Sigmoid colon (tissue), 7 donors: ENCODE results near the gene CA11. TPM values are rescaled to one million over a fixed set of nuclear protein-coding genes. Genes with fewer than 3 reads are reported as not detected.

Experiments used
- DNase-seq: peaks from one replicate; pipeline ENCODE4 v3.0.0-alpha.2; 2019
- H3K27ac ChIP-seq, 4 donors: fragments of 200-600 bp; sonication (generic); one replicate each; pipeline ENCODE4 v1.5.1; 2016 to 2019; ENCODE audit warnings: mild to moderate bottlenecking in 1 of 4
- H3K27me3 ChIP-seq, 3 donors: fragments of 200-600 bp; sonication (generic); one replicate each; pipeline ENCODE4 v1.5.1; 2019; ENCODE audit warnings: mild to moderate bottlenecking in 1 of 3
- H3K36me3 ChIP-seq, 4 donors: fragments of 200-600 bp; sonication (generic); one replicate each; pipeline ENCODE4 v1.5.1; 2016 to 2019
- H3K4me1 ChIP-seq, 4 donors: fragments of 200-600 bp; sonication (generic); one replicate each; pipeline ENCODE4 v1.5.1; 2017 to 2019
- H3K4me3 ChIP-seq, 4 donors: fragments of 200-600 bp; sonication (generic); one replicate each; pipeline ENCODE4 v1.5.1; 2017 to 2019; ENCODE audit warnings: mild to moderate bottlenecking in 2 of 4, moderate library complexity in 1 of 4
- H3K9me3 ChIP-seq, 4 donors: fragments of 200-600 bp in 3 of 4; sonication (generic) in 3 of 4; one replicate each; pipeline versions ENCODE4 v1.5.1 to v1.6.1; 2013 to 2019
- EP300 ChIP-seq, 4 donors: sonication (generic); formaldehyde crosslinking; IDR thresholded peaks; one replicate each; pipeline ENCODE4 v1.6.1; 2017; ENCODE audit warnings: antibody characterized with exemption in 4 of 4
- POLR2A ChIP-seq, 2 donors: fragments of 450-650 bp; IDR thresholded peaks; one replicate each; pipeline ENCODE4 v1.6.1; 2016; ENCODE audit warnings: antibody characterized with exemption in 2 of 2, mild to moderate bottlenecking in 2 of 2, moderate library complexity in 2 of 2
- POLR2AphosphoS5 ChIP-seq, 4 donors: sonication (generic); formaldehyde crosslinking; IDR thresholded peaks; one replicate each; pipeline ENCODE4 v1.6.1; 2017; ENCODE audit warnings: antibody characterized with exemption in 4 of 4
- WGBS, 2 donors: extraction: QIAGEN DNeasy Blood & Tissue Kit; methylation state at CpG; one replicate each; pipeline ENCODE4 v1.1.7; 2013; 5-methylcytosine and 5-hydroxymethylcytosine counted together
- intact Hi-C: fragments of 100-400 bp; cut with DNase I; formaldehyde crosslinking; loops from one replicate; pipeline ENCODE4 v1.15.1; 2023
- polyA plus RNA-seq, 3 donors: library from polyadenylated mRNA; stranded (reverse); fragments of 200-250 nt; gene quantifications; one replicate each; pipeline ENCODE4 v1.2.3, GENCODE V29; 2013
- total RNA-seq, 4 donors: library from RNA; depleted of rRNA; stranded (reverse); fragments of >200 nt; gene quantifications; one replicate each; pipeline ENCODE4 v1.1.0, GENCODE V29; 2016
- TF ChIP-seq, protein P1 (sequence below), 4 experiments: fragments of 450-650 bp in 3 of 4; fragments of 200-600 bp in 1 of 4; IDR thresholded peaks; one replicate each; pipeline ENCODE4 v1.5.1; 2016 to 2019; ENCODE audit warnings: antibody characterized with exemption in 4 of 4, mild to moderate bottlenecking in 3 of 4, moderate library complexity in 2 of 4
- donor health status: healthy with polysubstance abuse.
- donor health status: Bipolar disorder and iron deficiency.
- donor health status: healthy.

CA11 gene
- total and polyA plus RNA-seq, 7 donors: 2.1 to 29.6 (median 13.2) TPM

DNA sequence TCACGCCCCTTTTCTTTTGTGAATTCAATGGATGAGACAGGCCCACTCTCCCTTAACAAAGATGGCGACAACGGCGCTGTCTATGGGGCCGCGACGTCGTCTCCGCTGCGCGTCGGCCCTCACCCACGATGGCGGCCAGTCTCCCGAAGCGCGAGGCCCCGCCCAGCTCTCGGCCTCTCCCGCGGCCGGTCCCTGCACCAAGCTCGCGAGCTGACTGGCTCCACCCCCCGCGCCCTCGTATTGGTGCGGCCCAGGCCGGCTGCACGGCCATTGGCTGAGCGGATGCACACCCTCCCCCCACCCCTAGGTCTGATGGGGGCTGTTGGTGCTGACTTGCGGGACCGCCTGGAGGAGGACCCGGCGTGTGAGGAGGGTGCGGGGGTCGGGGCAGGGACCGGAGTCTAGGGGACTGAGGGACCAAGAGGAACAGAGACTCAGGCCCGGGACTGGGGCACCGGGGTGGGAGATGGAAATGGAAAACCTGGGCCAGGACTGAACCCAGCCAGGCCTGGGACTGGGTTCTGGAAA lies 21.9 kb downstream of the CA11 start:
- TF ChIP-seq POLR2A (IDR thresholded peaks at IDR 0.05) (peak in 1 of 2 donors; percentile 40), POLR2AphosphoS5 (IDR thresholded peaks at IDR 0.05) (peak in 3 of 4 donors; percentile 48 to 71 (median 63)), EP300 (IDR thresholded peaks at IDR 0.05) (no peak)
- TF ChIP-seq, protein P1, sequence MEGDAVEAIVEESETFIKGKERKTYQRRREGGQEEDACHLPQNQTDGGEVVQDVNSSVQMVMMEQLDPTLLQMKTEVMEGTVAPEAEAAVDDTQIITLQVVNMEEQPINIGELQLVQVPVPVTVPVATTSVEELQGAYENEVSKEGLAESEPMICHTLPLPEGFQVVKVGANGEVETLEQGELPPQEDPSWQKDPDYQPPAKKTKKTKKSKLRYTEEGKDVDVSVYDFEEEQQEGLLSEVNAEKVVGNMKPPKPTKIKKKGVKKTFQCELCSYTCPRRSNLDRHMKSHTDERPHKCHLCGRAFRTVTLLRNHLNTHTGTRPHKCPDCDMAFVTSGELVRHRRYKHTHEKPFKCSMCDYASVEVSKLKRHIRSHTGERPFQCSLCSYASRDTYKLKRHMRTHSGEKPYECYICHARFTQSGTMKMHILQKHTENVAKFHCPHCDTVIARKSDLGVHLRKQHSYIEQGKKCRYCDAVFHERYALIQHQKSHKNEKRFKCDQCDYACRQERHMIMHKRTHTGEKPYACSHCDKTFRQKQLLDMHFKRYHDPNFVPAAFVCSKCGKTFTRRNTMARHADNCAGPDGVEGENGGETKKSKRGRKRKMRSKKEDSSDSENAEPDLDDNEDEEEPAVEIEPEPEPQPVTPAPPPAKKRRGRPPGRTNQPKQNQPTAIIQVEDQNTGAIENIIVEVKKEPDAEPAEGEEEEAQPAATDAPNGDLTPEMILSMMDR (IDR thresholded peaks at IDR 0.05): no peak

DNA sequence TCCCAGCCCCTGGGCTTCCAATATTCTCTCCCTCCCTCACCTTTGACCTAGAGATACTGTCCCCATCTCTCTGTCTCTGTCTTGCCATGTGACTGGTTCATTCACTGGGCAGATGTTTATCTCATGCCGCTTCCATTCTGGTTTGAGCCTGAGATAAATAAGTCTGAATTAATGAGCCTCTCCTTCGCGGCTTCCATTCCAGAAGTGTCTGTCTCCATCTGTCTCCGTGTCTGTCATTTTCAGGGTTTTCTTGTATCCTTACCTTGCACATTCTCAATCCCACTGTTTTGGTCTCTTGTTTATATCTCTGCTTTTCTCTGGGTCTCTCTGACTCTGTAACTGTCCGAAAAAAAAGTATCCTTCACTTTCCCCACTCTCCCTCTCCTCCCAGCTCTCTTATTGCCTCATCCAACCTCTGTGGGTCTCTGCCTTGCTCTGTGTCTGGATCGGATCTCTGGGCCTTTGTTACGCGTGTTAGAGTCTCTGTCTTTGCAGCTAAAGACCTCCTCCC lies 22.4 kb downstream of the CA11 start:
- peak overlapping the region; percentile 81 to 85 (median 82) for H3K27ac ChIP-seq
- DNase-seq: no peak
- H3K27me3 ChIP-seq: no peaks in the 10 kb centered on the region
- peaks cover 0 to 19% (median 0%) of the 10 kb centered on the region in 4 donors for H3K36me3 ChIP-seq
- H3K4me1 ChIP-seq: peaks cover 0 to 44% (median 29%) of the 10 kb centered on the region in 4 donors
- 43 to 50% methylated on average over 8 of the region's 8 CpGs for WGBS, 2 donors
- H3K9me3 ChIP-seq: no peaks in the 10 kb centered on the region
- TF ChIP-seq EP300 (IDR thresholded peaks at IDR 0.05) (no peak), POLR2A (IDR thresholded peaks at IDR 0.05) (no peak), POLR2AphosphoS5 (IDR thresholded peaks at IDR 0.05) (peak in 1 of 4 donors; percentile 4)
- intact Hi-C loops: loop anchor here (10.0 kb wide), 1 partner anchor 1349 kb away; the partner anchor contains the start of gene INAFM1
- H3K4me3 ChIP-seq: peak overlapping the region in 3 of 4 donors; percentile 18 to 55 (median 49)

More for the DNA sequence above, 21.9 kb downstream of the CA11 start:
- Histone ChIP-seq H3K4me3 (peak overlapping the region; percentile 41 to 55 (median 50)), H3K27ac (peak overlapping the region; percentile 82 to 87 (median 84)), H3K27me3 (no peaks in the 10 kb centered on the region), H3K9me3 (no peaks in the 10 kb centered on the region), H3K36me3 (peaks cover 0 to 19% (median 0%) of the 10 kb centered on the region in 4 donors), H3K4me1 (peaks cover 0 to 45% (median 29%) of the 10 kb centered on the region in 4 donors)
- WGBS, 2 donors: 0 to 1% methylated on average over 40 of the region's 40 CpGs
- peak; percentile 99 for DNase-seq
- intact Hi-C loops: loop anchor here (10.0 kb wide), 1 partner anchor 1349 kb away; the partner anchor contains the start of gene INAFM1

DNA sequence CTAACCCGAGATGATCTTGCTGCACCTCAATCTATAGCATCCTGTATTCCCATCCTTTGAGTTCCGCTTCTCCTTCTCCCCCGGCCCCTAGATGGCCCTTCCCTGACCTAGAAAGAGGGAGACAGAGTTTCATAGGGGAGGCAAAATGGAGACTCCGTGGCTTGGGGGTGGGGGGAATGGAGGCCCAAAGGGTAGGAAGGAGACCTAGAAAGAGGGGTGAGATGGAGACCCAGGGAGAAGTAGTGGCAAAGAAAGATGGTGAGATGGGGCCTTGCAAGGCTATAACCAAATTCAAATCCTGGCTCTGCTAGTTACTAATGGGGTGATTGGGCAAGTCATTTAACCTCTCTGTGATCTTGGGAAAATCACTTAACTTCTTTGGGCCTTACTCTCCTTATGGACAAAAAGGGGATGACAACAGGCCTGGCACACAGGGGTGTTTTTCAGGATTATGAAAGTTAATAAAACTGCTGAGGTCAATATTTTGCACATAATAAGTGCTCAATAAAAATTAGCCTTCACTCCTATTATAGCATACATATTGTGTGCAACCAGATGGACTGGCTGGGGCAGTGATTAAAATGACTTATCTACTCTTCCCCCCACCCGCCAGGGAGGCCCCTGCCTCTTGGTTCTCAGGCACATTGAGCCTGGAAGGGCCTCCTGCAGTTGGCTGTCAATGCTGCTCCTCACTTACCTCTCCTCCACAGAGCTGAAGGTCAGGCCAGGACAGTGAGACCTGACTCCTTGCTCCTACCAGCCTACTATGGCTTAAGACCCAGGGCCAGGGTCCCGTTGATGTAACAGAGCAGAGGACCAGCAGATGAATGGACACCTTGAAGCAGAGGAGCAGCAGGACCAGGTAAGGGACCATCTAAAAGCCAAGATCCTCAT lies 26.0 kb downstream of the CA11 start:
- H3K4me1 ChIP-seq: peaks cover 0 to 65% (median 52%) of the 10 kb centered on the region in 4 donors
- WGBS, 2 donors: 32% methylated on average over 6 of the region's 6 CpGs
- peaks cover 10 to 28% (median 24%) of the 10 kb centered on the region in 4 donors for H3K36me3 ChIP-seq
- no peaks in the 10 kb centered on the region for H3K9me3 ChIP-seq
- peak overlapping the region; percentile 91 to 95 (median 94) for H3K27ac ChIP-seq
- DNase-seq: no peak
- no peaks in the 10 kb centered on the region for H3K27me3 ChIP-seq
- peak in 1 of 2 donors; percentile 3 for TF ChIP-seq POLR2A (IDR thresholded peaks at IDR 0.05)
- TF ChIP-seq EP300 (IDR thresholded peaks at IDR 0.05): no peak
- TF ChIP-seq, protein P1 (IDR thresholded peaks at IDR 0.05): peak in 1 of 4 experiments; percentile 18
- H3K4me3 ChIP-seq: peak overlapping the region; percentile 56 to 73 (median 64)
- intact Hi-C loops: loop anchor here (10.0 kb wide), 1 partner anchor 1345 kb away; the partner anchor contains the start of gene INAFM1

DNA sequence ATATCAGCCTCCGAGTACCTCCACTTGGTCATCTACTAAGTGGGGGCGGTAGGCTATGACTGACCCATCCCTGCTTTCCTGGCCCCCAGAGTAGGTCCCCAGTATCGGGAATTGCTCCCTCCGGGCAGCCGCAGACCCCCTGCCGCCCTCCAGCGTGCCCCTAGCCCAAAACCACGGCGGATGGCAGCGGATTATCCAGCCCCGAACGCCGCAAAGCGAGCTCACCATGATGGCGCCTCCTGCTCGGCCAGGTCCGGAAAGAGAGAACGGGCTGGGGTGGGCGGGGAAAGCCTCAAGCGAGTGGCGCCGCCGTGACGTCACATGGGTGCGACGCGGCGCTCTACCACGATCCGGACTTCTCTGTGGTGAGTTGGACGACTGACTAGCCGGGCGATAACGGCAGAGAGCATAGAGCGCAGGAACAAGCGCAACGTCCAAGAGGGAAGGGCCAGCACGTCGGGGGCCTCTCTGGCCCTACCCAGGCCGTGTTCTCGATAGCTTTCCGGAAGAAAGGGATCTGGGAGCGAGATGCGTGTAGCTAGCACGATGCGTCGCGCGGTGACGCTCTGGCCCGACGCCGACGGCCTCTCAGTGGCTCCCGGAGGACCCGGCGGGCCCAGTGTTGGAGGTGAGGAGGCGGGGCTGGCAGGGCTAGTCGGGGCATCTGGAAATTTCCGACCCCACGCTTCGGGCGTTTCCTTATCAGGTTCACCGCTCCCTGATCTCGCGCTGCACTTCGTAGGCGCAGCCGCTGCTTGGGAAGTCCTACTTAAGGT lies 26.9 kb downstream of the CA11 start, which contains the start of the genes RPL18 and SPHK2:
TSS of gene RPL18 (minus strand) at position 263 of the 776 bp plus-strand sequence. CDS start at position 228, 35 bp downstream.
TSS of gene SPHK2 (plus strand) at position 591 of the 776 bp plus-strand sequence. CDS start 1,009 bp downstream, outside the sequence.
- DNase-seq: peak; percentile 100
- Histone ChIP-seq H3K9me3 (no peaks in the 10 kb centered on the region), H3K36me3 (peaks cover 10 to 32% (median 25%) of the 10 kb centered on the region in 4 donors), H3K27me3 (no peaks in the 10 kb centered on the region), H3K4me1 (peaks cover 0 to 61% (median 45%) of the 10 kb centered on the region in 4 donors), H3K4me3 (peak within 1 kb of the TSS; percentile 56 to 73 (median 64)), H3K27ac (peak within 1 kb of the TSS; percentile 91 to 95 (median 94))
- WGBS, 2 donors: 0% methylated on average over 69 of the region's 69 CpGs
- intact Hi-C loops: loop anchor here (1.0 kb wide), 1 partner anchor 30 kb away; no protein-coding TSS in a partner anchor
- TF ChIP-seq POLR2AphosphoS5 (IDR thresholded peaks at IDR 0.05): peak; percentile 95 to 99 (median 98)
- peak; percentile 90 to 94 for TF ChIP-seq POLR2A (IDR thresholded peaks at IDR 0.05)
- peak in 1 of 4 donors; percentile 74 for TF ChIP-seq EP300 (IDR thresholded peaks at IDR 0.05)
- TF ChIP-seq, protein P1 (IDR thresholded peaks at IDR 0.05): no peak
